ENCODE data around the gene PDE4DIP. TPM values are rescaled to one million over a fixed set of nuclear protein-coding genes. Genes with fewer than 3 reads are reported as not detected.
"Not testable (repeated sequence)": the region's sequence is repeated elsewhere in the genome, so short reads cannot be mapped to it uniquely, and the experiment has no call there.

The PDE4DIP gene
- total and polyA plus RNA-seq, 2 donors (not counting 3 experiments of a cell fraction or from before 2014, with no cell fraction given) = 6.3 to 26.4 TPM

- BruUV-seq (replicated peaks); H3K9me1 ChIP-seq (replicated peaks; ENCODE audit: control insufficient read depth, extremely low read depth, insufficient read depth, low read length); dilution Hi-C loops (cut with MboI; ENCODE audit: extremely low pct_ligation_motif_present, low sequenced_read_pairs); POLR2A ChIA-PET; H4K20me1 ChIP-seq (replicated peaks; ENCODE audit: control insufficient read depth, extremely low read depth, insufficient read depth, low read length); H3K27ac ChIP-seq (ENCODE audit: insufficient read depth, low read depth, low read length); H3K79me2 ChIP-seq (ENCODE audit: control insufficient read depth, insufficient read depth, low read length); H2AFZ ChIP-seq (ENCODE audit: low read depth, low read length); H3K4me1 ChIP-seq (ENCODE audit: control insufficient read depth, extremely low read depth, insufficient read depth, low read length); H3K9me3 ChIP-seq (replicated peaks; ENCODE audit: control insufficient read depth, insufficient read depth, low read length); DNase-seq (ENCODE audit: low read depth, low spot score); H3K4me3 ChIP-seq (replicated peaks in 1 of 3; ENCODE audit: insufficient read depth in 1 of 3, low read depth in 1 of 3, low read length in 3 of 3); H3K9ac ChIP-seq (replicated peaks; ENCODE audit: extremely low read depth, insufficient read depth, low read length); H3K36me3 ChIP-seq (ENCODE audit: control insufficient read depth in 2 of 2, extremely low read depth in 1 of 2, insufficient read depth in 2 of 2, low read length in 2 of 2); CTCF ChIA-PET; FAIRE-seq; H3K27me3 ChIP-seq (ENCODE audit: control insufficient read depth in 2 of 2, insufficient read depth in 2 of 2, low read length in 2 of 2); intact Hi-C loops (cut with micrococcal nuclease); H3K4me2 ChIP-seq (ENCODE audit: insufficient read depth, low read length): not testable (repeated sequence)
Observed at GRCh38 chr1:149016626-149017025, 172.4 kb downstream of the PDE4DIP start.

DNA sequence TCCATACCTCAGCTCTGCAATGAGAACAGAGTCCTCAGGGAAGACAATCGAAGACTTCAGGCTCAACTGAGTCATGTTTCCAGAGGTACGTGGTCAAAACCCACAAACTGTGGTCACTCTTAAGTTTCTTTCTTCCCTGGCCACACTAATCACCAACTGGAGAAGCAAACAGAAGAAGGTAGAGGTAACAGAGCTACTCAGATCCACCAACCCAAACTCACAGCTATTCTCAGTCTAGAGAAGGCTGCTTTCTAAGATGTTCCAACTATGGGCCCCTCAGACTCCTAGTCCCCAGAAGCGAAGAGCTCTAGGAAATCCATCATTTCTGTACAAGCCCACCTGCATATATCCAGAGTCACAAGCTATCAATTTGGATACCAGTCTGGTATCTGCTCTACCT, 174.3 kb downstream of the PDE4DIP start:
- BruUV-seq (replicated peaks); H4K20me1 ChIP-seq (replicated peaks; ENCODE audit: control insufficient read depth, extremely low read depth, insufficient read depth, low read length); H3K27ac ChIP-seq (ENCODE audit: insufficient read depth, low read depth, low read length); H3K27me3 ChIP-seq (ENCODE audit: control insufficient read depth in 2 of 2, insufficient read depth in 2 of 2, low read length in 2 of 2); H3K4me3 ChIP-seq (replicated peaks in 1 of 3; ENCODE audit: insufficient read depth in 1 of 3, low read depth in 1 of 3, low read length in 3 of 3); intact Hi-C loops (cut with micrococcal nuclease); H3K4me1 ChIP-seq (ENCODE audit: control insufficient read depth, extremely low read depth, insufficient read depth, low read length); DNase-seq (ENCODE audit: low read depth, low spot score); H3K9me1 ChIP-seq (replicated peaks; ENCODE audit: control insufficient read depth, extremely low read depth, insufficient read depth, low read length); H3K79me2 ChIP-seq (ENCODE audit: control insufficient read depth, insufficient read depth, low read length); POLR2A ChIA-PET; H3K9me3 ChIP-seq (replicated peaks; ENCODE audit: control insufficient read depth, insufficient read depth, low read length); dilution Hi-C loops (cut with MboI; ENCODE audit: extremely low pct_ligation_motif_present, low sequenced_read_pairs); H2AFZ ChIP-seq (ENCODE audit: low read depth, low read length); H3K9ac ChIP-seq (replicated peaks; ENCODE audit: extremely low read depth, insufficient read depth, low read length); H3K36me3 ChIP-seq (ENCODE audit: control insufficient read depth in 2 of 2, extremely low read depth in 1 of 2, insufficient read depth in 2 of 2, low read length in 2 of 2); H3K4me2 ChIP-seq (ENCODE audit: insufficient read depth, low read length); CTCF ChIA-PET; FAIRE-seq: not testable (repeated sequence)

DNA sequence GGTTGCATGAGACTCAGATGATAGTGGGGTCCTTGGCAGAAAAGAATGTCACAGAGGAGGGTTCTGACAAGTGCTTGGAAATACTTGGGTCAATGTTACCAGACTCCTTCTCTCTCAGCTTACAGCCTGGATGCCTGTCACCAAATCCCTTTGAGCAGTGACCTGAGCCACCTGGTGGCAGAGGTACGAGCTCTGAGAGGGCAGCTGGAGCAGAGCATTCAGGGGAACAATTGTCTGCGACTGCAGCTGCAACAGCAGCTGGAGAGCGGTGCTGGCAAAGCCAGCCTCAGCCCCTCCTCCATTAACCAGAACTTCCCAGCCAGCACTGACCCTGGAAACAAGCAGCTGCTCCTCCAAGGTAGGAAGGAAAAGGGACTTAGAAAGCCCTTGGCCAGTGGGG, 180.1 kb downstream of the PDE4DIP start:
- H3K79me2 ChIP-seq (ENCODE audit: control insufficient read depth, insufficient read depth, low read length); dilution Hi-C loops (cut with MboI; ENCODE audit: extremely low pct_ligation_motif_present, low sequenced_read_pairs); H3K9ac ChIP-seq (replicated peaks; ENCODE audit: extremely low read depth, insufficient read depth, low read length); H3K9me1 ChIP-seq (replicated peaks; ENCODE audit: control insufficient read depth, extremely low read depth, insufficient read depth, low read length); DNase-seq (ENCODE audit: low read depth, low spot score); FAIRE-seq; H3K4me1 ChIP-seq (ENCODE audit: control insufficient read depth, extremely low read depth, insufficient read depth, low read length); H3K36me3 ChIP-seq (ENCODE audit: control insufficient read depth in 2 of 2, extremely low read depth in 1 of 2, insufficient read depth in 2 of 2, low read length in 2 of 2); H3K27me3 ChIP-seq (ENCODE audit: control insufficient read depth in 2 of 2, insufficient read depth in 2 of 2, low read length in 2 of 2); H3K27ac ChIP-seq (ENCODE audit: insufficient read depth, low read depth, low read length); H3K9me3 ChIP-seq (replicated peaks; ENCODE audit: control insufficient read depth, insufficient read depth, low read length); CTCF ChIA-PET; H3K4me2 ChIP-seq (ENCODE audit: insufficient read depth, low read length); H2AFZ ChIP-seq (ENCODE audit: low read depth, low read length); BruUV-seq (replicated peaks); H4K20me1 ChIP-seq (replicated peaks; ENCODE audit: control insufficient read depth, extremely low read depth, insufficient read depth, low read length); intact Hi-C loops (cut with micrococcal nuclease); H3K4me3 ChIP-seq (replicated peaks in 1 of 3; ENCODE audit: insufficient read depth in 1 of 3, low read depth in 1 of 3, low read length in 3 of 3); POLR2A ChIA-PET: not testable (repeated sequence)

- DNase-seq (ENCODE audit: low read depth, low spot score); H3K27me3 ChIP-seq (ENCODE audit: control insufficient read depth in 2 of 2, insufficient read depth in 2 of 2, low read length in 2 of 2); CTCF ChIA-PET; H3K4me3 ChIP-seq (replicated peaks in 1 of 3; ENCODE audit: insufficient read depth in 1 of 3, low read depth in 1 of 3, low read length in 3 of 3); H3K9me1 ChIP-seq (replicated peaks; ENCODE audit: control insufficient read depth, extremely low read depth, insufficient read depth, low read length); intact Hi-C loops (cut with micrococcal nuclease); BruUV-seq (replicated peaks); H3K4me1 ChIP-seq (ENCODE audit: control insufficient read depth, extremely low read depth, insufficient read depth, low read length); H3K27ac ChIP-seq (ENCODE audit: insufficient read depth, low read depth, low read length); H3K9me3 ChIP-seq (replicated peaks; ENCODE audit: control insufficient read depth, insufficient read depth, low read length); H3K36me3 ChIP-seq (ENCODE audit: control insufficient read depth in 2 of 2, extremely low read depth in 1 of 2, insufficient read depth in 2 of 2, low read length in 2 of 2); H3K4me2 ChIP-seq (ENCODE audit: insufficient read depth, low read length); POLR2A ChIA-PET; dilution Hi-C loops (cut with MboI; ENCODE audit: extremely low pct_ligation_motif_present, low sequenced_read_pairs); H3K9ac ChIP-seq (replicated peaks; ENCODE audit: extremely low read depth, insufficient read depth, low read length); FAIRE-seq; H3K79me2 ChIP-seq (ENCODE audit: control insufficient read depth, insufficient read depth, low read length); H4K20me1 ChIP-seq (replicated peaks; ENCODE audit: control insufficient read depth, extremely low read depth, insufficient read depth, low read length); H2AFZ ChIP-seq (ENCODE audit: low read depth, low read length): not testable (repeated sequence)
Observed at GRCh38 chr1:149033916-149034315, 189.7 kb downstream of the PDE4DIP start.

All from endothelial cell of umbilical vein (primary cell).